ENCODE results near the gene SLC30A3.

The SLC30A3 gene

DNA sequence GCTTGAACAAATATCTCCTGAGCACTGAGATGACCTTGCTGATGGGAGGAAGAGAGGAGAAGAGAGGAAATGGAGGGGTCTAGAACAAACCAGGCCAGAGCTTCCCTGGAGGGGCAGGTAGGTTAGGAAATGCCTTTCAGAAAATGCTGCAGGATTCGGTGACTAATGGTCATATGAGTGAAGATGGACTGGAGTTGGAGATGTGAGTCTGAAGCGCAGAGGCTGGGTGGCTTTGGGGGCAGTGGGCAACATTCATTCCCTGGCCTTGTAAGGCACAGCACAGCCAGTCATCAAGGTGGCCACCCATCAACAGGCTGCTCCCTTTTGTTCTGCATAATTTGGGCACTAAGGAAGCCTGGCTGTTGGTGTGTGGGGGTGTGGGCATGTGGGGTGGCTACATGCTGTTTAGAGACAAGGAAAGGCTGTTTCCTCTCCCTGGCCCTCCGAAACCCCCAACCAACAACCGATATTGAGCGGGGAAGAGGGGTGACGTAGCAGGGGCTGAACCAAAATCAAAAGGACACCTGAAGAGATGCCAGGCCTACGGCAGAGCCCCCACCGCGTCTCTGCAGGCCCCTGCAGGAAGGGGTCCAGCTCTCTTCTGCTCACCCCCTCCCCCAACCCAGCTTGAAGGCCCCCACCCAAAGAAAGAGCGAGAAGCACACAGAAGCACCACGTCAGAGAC, 1.5 kb downstream of the SLC30A3 start:
- no peak overlapping the region for H3K27ac ChIP-seq (ENCODE audit: insufficient read depth, low read depth, low read length, poor library complexity, severe bottlenecking)
- no peaks in the 10 kb centered on the region for H3K36me3 ChIP-seq (ENCODE audit: control insufficient read depth, insufficient read depth, low read length)
- H3K4me3 ChIP-seq (ENCODE audit: insufficient read depth, low read depth, low read length): no peak overlapping the region
- peaks cover 70% of the 10 kb centered on the region for H3K27me3 ChIP-seq (ENCODE audit: control insufficient read depth, insufficient read depth, low read length, poor library complexity, severe bottlenecking)
- H3K9me3 ChIP-seq (ENCODE audit: control insufficient read depth, low read length): no peaks in the 10 kb centered on the region
- H3K4me1 ChIP-seq (ENCODE audit: control insufficient read depth, insufficient read depth, low read length): peaks cover 15% of the 10 kb centered on the region
- 34 to 35% methylated on average over 11 of the region's 11 CpGs for WGBS, 2 experiments

DNA sequence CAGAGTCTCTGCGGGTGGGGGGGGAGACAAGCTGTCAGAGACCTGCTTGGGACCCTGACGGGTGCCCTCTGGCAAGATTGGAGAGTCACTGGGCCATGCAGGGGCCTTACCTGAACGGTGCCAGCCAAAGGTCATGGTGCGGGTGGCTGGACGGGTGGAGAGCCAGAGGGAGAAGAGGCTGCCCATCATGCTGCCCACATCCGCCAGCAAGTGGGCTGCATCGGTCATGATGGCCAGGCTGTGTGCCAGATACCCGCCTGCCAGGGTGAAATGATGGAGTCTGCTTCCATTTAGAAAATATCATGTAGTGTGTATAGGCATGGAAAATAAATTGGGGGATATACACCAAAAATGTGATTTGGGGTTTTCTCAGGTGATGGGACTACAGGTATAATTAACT, 4.8 kb downstream of the SLC30A3 start:
- 95 to 96% methylated on average over 8 of the region's 8 CpGs for WGBS, 2 experiments
- H3K27me3 ChIP-seq (ENCODE audit: control insufficient read depth, insufficient read depth, low read length, poor library complexity, severe bottlenecking): peaks cover 37% of the 10 kb centered on the region
- H3K36me3 ChIP-seq (ENCODE audit: control insufficient read depth, insufficient read depth, low read length): no peaks in the 10 kb centered on the region
- H3K4me3 ChIP-seq (ENCODE audit: insufficient read depth, low read depth, low read length): no peak overlapping the region
- no peak overlapping the region for H3K27ac ChIP-seq (ENCODE audit: insufficient read depth, low read depth, low read length, poor library complexity, severe bottlenecking)
- H3K4me1 ChIP-seq (ENCODE audit: control insufficient read depth, insufficient read depth, low read length): peaks cover 6% of the 10 kb centered on the region
- no peaks in the 10 kb centered on the region for H3K9me3 ChIP-seq (ENCODE audit: control insufficient read depth, low read length)

DNA sequence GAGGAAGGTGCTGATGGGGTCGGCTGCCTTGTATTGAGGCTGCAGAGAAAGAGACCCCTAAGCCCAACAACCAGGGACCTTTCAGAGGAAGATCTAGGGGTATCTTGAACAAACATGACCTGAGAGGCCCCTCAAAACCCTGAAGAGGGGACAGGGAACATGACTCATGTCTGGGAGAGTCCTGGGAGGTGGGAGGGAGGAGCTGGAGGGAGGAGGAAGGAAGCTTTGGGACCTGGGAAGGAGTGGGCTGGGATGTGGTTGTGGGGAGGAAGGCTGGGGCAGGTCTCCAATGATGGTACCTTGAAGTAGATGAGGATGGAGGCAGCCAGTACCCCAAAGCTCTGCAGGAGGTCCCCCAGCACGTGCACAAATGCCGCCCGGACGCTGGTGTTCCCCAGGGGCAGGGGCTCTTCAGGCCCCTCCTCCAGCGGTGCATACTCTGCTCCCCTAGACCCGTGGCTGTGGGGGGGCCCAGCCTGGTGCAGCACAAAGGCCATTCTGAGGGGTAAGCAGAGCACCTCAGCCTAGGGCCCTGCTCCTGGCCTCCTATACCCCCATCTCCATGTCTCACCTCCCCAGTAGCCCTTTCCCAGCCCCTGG, 5.9 kb downstream of the SLC30A3 start:
- peaks cover 26% of the 10 kb centered on the region for H3K27me3 ChIP-seq (ENCODE audit: control insufficient read depth, insufficient read depth, low read length, poor library complexity, severe bottlenecking)
- no peaks in the 10 kb centered on the region for H3K9me3 ChIP-seq (ENCODE audit: control insufficient read depth, low read length)
- H3K4me3 ChIP-seq (ENCODE audit: insufficient read depth, low read depth, low read length): no peak overlapping the region
- H3K36me3 ChIP-seq (ENCODE audit: control insufficient read depth, insufficient read depth, low read length): no peaks in the 10 kb centered on the region
- H3K4me1 ChIP-seq (ENCODE audit: control insufficient read depth, insufficient read depth, low read length): no peaks in the 10 kb centered on the region
- 80 to 88% methylated on average over 7 of the region's 7 CpGs for WGBS, 2 experiments
- no peak overlapping the region for H3K27ac ChIP-seq (ENCODE audit: insufficient read depth, low read depth, low read length, poor library complexity, severe bottlenecking)

DNA sequence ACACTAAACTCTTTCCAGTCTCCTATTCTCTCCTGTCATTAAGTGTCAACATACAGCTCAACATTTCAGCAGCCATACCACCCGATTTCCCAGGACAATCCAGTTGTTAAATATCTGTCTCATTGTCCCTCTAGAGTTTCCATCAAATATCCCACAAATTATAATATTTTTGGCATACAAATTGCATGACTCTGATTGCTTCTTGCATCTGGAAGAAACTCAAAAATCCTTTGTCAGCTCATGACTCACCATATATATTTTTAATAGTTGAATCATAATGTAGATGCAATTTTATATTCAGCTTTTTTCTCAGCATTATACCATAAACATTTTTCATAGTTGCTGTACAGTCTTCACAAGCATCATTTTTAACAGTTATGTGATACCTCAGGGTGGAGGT, 7.2 kb downstream of the SLC30A3 start:
- Histone ChIP-seq H3K9me3 (ENCODE audit: control insufficient read depth, low read length) (no peaks in the 10 kb centered on the region), H3K36me3 (ENCODE audit: control insufficient read depth, insufficient read depth, low read length) (no peaks in the 10 kb centered on the region), H3K27me3 (ENCODE audit: control insufficient read depth, insufficient read depth, low read length, poor library complexity, severe bottlenecking) (peaks cover 23% of the 10 kb centered on the region), H3K27ac (ENCODE audit: insufficient read depth, low read depth, low read length, poor library complexity, severe bottlenecking) (no peak overlapping the region), H3K4me3 (ENCODE audit: insufficient read depth, low read depth, low read length) (no peak overlapping the region), H3K4me1 (ENCODE audit: control insufficient read depth, insufficient read depth, low read length) (no peaks in the 10 kb centered on the region)
- 86 to 92% methylated on average over 1 of the region's 1 CpG for WGBS, 2 experiments

DNA sequence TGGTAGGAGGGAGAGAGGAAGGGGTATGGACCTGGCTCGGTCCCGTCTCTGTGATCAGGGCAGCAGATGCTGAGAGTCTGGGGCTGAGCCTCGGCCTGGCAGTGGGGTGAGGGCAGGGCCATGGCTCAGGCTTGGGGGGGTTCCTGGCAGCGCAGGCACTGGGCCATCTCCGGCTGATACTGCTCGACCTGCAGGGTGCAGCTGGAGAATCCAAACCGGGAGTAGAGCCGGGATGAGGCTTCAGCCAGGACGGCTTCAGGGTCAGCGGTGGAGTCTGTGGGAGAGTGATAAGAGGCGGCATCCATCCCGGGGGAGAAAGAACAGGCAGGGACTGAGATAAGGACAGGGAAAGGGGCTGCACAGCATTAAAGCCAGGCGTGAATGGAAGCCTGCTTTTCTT, 7.7 kb downstream of the SLC30A3 start:
- Histone ChIP-seq H3K4me3 (ENCODE audit: insufficient read depth, low read depth, low read length) (no peak overlapping the region), H3K36me3 (ENCODE audit: control insufficient read depth, insufficient read depth, low read length) (no peaks in the 10 kb centered on the region), H3K9me3 (ENCODE audit: control insufficient read depth, low read length) (no peaks in the 10 kb centered on the region), H3K27me3 (ENCODE audit: control insufficient read depth, insufficient read depth, low read length, poor library complexity, severe bottlenecking) (peaks cover 20% of the 10 kb centered on the region), H3K4me1 (ENCODE audit: control insufficient read depth, insufficient read depth, low read length) (no peaks in the 10 kb centered on the region), H3K27ac (ENCODE audit: insufficient read depth, low read depth, low read length, poor library complexity, severe bottlenecking) (no peak overlapping the region)
- 77 to 79% methylated on average over 13 of the region's 13 CpGs for WGBS, 2 experiments

DNA sequence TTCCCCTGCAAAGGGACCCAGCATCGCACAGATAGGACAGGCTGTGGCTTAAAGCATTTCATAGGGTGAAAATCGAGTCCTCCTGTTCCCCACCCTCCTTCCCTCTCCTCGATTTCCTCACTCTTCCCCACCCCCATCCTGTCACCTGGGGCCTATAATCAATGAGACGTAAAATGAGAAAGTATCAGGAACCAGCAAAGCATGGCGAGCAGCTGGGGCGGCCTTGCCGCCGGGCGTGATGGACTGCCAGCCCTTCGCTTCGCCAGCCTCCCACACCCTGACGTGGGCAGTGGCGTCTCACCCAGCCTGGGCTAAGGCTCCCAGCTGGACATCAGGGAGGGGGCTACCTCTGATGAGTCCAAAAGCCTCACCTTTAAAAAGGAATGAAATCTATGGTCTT, 11.1 kb downstream of the SLC30A3 start:
- Histone ChIP-seq H3K9me3 (ENCODE audit: control insufficient read depth, low read length) (no peaks in the 10 kb centered on the region), H3K27ac (ENCODE audit: insufficient read depth, low read depth, low read length, poor library complexity, severe bottlenecking) (no peak overlapping the region), H3K27me3 (ENCODE audit: control insufficient read depth, insufficient read depth, low read length, poor library complexity, severe bottlenecking) (peaks cover 12% of the 10 kb centered on the region), H3K4me1 (ENCODE audit: control insufficient read depth, insufficient read depth, low read length) (no peaks in the 10 kb centered on the region), H3K36me3 (ENCODE audit: control insufficient read depth, insufficient read depth, low read length) (no peaks in the 10 kb centered on the region), H3K4me3 (ENCODE audit: insufficient read depth, low read depth, low read length) (no peak overlapping the region)
- 76 to 77% methylated on average over 13 of the region's 13 CpGs for WGBS, 2 experiments

DNA sequence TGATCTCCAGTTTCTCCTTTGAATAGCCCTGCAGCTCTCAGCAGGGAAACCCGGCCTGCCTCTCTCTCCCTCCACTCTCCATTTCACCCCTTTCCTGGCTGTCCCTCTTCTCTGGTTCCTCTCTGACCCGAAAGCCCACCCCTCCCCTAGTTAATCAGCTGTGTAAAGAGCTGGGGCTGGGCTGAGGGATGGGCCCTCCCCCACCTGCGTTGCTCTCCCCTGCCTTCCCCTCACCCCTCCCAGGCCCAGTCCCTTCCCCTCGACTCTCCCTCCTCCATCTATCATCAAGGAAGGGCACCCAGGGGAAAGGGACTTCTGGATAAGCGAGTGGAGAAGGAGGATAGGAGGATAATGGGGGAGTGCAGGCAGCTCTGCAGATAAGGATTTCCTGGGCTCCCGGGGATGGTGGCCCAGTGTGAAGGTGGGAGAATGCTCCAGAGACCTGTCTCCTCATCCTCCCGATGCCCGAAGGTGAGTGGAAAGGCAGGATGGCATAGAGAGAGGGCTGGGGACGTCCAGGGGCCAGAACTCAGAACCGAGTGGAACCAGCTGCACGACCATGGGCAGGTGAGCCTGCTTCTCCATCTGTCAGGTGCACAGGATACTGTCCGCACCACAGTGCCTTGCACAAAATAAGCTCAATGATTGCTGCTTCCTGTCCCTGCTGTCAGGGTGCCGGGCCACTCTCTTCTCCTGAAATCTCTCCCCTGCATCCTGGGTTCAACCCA, 12.0 kb downstream of the SLC30A3 start:
- no peaks in the 10 kb centered on the region for H3K36me3 ChIP-seq (ENCODE audit: control insufficient read depth, insufficient read depth, low read length)
- WGBS, 2 experiments: 55 to 57% methylated on average over 12 of the region's 13 CpGs
- H3K4me1 ChIP-seq (ENCODE audit: control insufficient read depth, insufficient read depth, low read length): no peaks in the 10 kb centered on the region
- H3K4me3 ChIP-seq (ENCODE audit: insufficient read depth, low read depth, low read length): no peak overlapping the region
- H3K27me3 ChIP-seq (ENCODE audit: control insufficient read depth, insufficient read depth, low read length, poor library complexity, severe bottlenecking): peaks cover 12% of the 10 kb centered on the region
- no peaks in the 10 kb centered on the region for H3K9me3 ChIP-seq (ENCODE audit: control insufficient read depth, low read length)
- no peak overlapping the region for H3K27ac ChIP-seq (ENCODE audit: insufficient read depth, low read depth, low read length, poor library complexity, severe bottlenecking)

DNA sequence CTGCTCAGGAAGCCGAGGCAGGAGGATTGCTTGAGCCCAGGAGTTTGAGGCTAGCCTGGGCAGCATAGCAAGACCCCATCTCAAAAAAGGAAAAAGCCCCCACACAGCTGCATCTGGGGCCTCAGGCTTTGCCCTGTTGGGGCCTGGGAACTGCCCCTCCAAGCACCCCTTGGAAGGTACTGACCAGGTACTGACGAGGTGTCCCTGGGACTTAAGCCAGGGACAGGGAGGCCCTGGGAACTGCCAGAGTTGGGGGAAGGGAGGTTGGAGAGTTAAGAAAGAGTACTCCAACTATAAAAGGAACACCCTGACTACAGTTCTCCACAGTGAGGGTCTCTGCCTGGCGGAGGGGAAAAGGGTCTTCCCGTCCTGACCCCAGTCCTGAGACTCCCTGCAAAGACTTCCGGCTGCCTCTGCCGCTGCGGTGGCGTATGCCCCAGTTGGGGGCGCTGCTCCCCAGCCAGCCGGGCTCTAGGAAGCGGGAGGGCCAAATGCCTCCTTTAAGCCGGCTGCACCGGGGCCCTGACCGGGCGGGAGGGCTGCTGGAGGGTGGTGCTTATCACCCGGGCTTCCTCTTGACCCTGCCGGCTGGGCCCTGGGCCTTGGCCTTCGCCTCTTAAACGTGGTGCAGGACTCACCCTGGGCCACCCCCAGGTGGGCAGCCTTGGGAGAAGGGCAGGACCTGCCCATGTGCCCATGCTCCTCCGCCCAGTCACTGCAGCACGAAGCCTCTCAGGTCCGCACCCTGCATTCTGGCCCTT, 12.8 kb downstream of the SLC30A3 start:
- no peak overlapping the region for H3K27ac ChIP-seq (ENCODE audit: insufficient read depth, low read depth, low read length, poor library complexity, severe bottlenecking)
- WGBS, 2 experiments: 13 to 15% methylated on average over 22 of the region's 22 CpGs
- no peaks in the 10 kb centered on the region for H3K4me1 ChIP-seq (ENCODE audit: control insufficient read depth, insufficient read depth, low read length)
- no peak overlapping the region for H3K4me3 ChIP-seq (ENCODE audit: insufficient read depth, low read depth, low read length)
- peaks cover 12% of the 10 kb centered on the region for H3K27me3 ChIP-seq (ENCODE audit: control insufficient read depth, insufficient read depth, low read length, poor library complexity, severe bottlenecking)
- no peaks in the 10 kb centered on the region for H3K9me3 ChIP-seq (ENCODE audit: control insufficient read depth, low read length)
- no peaks in the 10 kb centered on the region for H3K36me3 ChIP-seq (ENCODE audit: control insufficient read depth, insufficient read depth, low read length)

DNA sequence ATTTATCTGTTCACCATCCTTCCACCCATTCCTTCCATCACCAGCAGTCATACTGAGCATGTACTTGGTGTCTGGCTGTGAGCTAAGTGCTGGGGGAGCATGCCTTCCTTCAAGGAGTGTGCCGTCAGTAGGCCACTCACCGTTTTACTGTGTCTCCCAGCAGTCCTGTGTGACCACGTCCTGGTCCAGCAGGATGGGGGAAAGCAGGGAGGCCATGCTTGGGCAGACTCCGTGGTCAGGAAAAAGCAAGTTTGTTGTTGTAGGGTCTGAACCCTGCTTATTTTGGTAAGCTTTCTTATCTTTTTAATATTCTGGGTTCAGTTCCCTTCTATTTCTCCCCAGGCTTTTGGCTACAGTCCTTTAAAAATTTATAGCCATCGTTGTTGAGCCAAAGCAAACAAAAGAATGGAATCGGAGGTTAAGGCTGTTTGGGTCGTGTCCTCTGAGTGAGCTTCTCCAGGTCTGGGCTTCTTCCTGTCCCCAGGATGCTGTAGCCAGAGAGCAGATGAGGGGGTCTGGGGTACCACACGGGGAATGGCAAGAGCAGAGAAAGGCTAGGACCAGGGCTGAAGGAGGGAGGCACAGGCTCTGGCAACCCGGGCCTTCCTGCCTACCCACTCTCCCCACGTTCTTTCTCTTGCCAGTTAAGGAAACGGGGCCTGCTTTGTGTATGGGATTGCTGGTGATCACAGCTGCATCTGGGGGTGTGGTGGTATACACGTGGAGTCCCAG, 13.5 kb downstream of the SLC30A3 start:
- Histone ChIP-seq H3K9me3 (ENCODE audit: control insufficient read depth, low read length) (no peaks in the 10 kb centered on the region), H3K27ac (ENCODE audit: insufficient read depth, low read depth, low read length, poor library complexity, severe bottlenecking) (no peak overlapping the region), H3K36me3 (ENCODE audit: control insufficient read depth, insufficient read depth, low read length) (peaks cover 1% of the 10 kb centered on the region), H3K4me1 (ENCODE audit: control insufficient read depth, insufficient read depth, low read length) (no peaks in the 10 kb centered on the region), H3K4me3 (ENCODE audit: insufficient read depth, low read depth, low read length) (no peak overlapping the region), H3K27me3 (ENCODE audit: control insufficient read depth, insufficient read depth, low read length, poor library complexity, severe bottlenecking) (peaks cover 12% of the 10 kb centered on the region)
- WGBS, 2 experiments: 83 to 87% methylated on average over 12 of the region's 12 CpGs
